Stimulated activated CD8-positive, alpha-beta memory T cell treated with anti-CD3 and anti-CD28 coated beads, Interleukin-7, amount 100 ng/mL, for 24 hours (primary cell): ENCODE measurements around the gene MTARC2.
"Not testable (repeated sequence)": the region's sequence is repeated elsewhere in the genome, so short reads cannot be mapped to it uniquely, and the experiment has no call there.

ENCODE experiments used
- DNase-seq: peaks from one replicate; pipeline ENCODE4 v3.0.0-alpha.2; 2020; ENCODE audit warnings: low read depth

The MTARC2 gene

DNA sequence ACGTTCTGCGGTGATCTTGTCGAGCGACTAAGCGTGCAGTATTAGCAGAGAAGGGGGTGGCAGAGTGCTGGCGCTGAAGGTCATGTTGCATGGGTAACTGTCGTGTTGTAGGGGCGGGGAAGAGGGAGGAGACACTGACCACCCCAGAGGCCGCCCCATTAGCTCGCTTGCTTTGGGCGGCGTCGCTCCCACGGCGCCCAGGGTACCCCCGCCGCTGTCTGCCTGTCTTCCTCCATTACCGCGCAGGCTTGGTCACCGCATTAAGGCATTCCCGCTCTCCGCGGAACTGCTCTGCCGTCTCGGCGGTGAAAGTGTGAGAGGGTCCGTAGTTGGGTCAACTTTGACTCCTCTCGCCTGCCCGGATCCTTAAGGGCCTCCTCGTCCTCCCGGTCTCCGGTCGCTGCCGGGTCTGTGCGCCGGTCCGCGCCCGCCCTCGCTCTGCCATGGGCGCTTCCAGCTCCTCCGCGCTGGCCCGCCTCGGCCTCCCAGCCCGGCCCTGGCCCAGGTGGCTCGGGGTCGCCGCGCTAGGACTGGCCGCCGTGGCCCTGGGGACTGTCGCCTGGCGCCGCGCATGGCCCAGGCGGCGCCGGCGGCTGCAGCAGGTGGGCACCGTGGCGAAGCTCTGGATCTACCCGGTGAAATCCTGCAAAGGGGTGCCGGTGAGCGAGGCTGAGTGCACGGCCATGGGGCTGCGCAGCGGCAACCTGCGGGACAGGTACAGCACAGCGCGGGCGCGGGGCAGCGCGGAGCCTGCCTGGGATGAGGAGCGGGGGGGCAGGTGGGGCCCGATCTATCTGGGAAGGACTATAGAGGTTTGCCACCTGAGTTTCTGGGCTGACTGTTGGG lies at the start of gene MTARC2:
Gene MTARC2, plus strand, starts transcription at position 234 of the 846 bp plus-strand sequence. Its CDS starts 210 bp downstream, at position 444.
- no peak for DNase-seq

DNA sequence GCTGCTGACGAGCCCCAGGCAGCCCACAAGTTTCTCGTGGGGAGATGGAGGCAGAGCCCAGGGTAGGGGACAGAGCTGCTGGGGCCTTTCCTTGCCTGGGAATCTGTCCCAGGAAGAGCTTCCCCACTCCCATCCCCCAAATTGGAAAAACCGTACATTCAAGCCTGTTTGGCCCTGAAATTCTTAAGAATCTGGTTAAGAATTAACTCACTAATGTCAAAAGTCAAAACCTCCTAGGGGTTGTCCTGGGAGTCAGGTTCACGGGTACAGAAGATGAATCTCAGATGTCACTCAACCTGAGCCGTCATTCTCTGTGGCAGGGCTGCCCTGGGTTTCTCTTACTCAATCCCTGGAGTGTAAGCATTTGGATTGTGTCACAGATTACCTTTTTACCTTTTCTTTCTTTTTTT lies 49.5 kb upstream of the MTARC2 start:
- no peak for DNase-seq

DNA sequence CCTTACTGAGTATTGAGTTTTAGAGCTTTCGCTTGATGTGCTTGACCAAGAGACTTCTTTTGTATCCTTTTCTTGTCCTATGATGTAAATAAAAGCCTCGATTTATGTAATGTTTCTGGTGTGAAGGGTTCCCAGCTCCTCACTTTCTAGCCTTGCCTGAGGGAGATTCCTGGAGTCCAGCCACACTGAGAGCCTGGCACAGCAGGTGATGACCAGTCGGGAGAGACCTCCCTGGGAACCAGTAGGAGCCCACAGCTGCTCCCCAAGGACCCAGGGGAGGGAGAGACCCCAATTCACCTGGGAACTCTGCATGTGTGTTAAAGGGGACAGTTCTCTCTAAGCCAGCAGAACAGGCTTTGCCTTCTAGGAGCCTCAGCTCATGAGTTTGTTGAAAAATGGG lies 49.1 kb upstream of the MTARC2 start:
- DNase-seq = no peak

DNA sequence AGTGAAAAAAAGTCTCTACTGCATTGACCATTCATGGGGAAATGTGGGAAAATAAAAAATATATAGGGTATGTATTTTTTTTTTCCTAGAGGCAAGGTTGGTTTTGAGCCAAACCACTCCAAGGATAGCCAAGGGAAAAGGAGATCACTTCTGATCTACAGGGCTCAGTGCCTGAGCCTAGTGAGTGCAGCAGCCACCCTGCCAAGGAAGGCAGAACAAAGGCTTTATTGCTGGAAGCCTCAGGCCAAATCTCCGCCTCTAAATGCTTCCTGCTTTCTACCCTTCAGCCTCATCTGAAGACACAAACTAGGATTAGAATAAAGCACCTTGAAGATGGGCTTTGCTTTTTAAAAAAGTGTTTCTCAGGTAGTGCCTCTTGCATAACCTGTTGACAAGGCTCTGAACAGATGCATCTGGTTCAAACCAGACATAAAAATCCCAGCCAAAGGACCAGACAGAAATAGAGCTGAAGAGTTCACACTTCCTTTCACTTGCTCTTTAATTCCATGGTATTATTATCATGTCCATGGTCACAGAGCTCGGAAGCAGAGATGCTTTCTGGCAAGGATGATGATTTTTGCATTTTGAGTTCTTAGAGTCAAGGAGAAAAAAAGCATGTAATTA lies 47.5 kb upstream of the MTARC2 start:
- no peak for DNase-seq

DNA sequence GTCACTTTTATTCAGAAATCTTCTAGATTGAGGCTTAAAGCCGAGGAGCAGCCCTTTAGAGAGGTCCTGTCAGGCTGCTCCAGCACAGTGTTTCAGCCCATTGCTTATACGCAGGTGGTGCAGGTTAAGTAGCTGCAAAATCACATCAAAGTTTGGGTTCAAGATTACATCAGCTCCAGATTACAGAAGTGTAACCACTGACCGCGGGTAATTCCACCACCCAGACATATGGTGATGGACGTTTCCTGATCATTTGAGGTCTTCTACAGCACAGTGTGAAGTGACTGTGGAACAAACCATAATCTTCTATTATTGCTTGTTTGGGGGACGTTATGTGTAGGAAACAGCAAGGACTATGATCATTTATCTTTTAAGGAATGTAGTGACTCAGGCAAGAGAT lies 46.1 kb upstream of the MTARC2 start:
- no peak for DNase-seq

DNA sequence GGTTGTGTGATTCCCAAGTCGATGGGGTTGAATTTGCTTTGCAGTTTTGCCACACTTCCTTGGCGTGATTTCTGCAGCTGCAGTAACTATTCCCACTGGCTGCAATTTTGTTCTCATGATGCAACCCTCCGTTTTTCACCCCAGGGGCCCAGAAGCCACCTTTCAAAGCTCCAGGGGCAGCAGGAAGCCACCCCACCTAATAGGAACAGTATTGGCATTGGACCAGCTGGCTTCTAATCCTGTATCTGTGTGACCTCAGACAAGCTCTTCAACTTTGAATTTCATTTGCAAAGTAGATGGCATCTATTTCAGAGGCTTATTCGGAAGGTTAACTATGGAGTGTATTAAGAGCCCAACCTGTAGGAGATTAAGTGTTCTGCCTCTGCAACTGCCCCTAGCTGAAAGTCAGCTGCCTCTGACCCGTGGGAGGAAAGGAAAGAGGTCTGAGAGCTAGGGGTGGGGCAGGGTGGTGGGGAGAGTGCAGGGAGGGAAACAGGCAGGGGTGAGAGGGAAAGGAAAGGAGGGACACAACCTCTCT lies 45.3 kb upstream of the MTARC2 start:
- DNase-seq = no peak

DNA sequence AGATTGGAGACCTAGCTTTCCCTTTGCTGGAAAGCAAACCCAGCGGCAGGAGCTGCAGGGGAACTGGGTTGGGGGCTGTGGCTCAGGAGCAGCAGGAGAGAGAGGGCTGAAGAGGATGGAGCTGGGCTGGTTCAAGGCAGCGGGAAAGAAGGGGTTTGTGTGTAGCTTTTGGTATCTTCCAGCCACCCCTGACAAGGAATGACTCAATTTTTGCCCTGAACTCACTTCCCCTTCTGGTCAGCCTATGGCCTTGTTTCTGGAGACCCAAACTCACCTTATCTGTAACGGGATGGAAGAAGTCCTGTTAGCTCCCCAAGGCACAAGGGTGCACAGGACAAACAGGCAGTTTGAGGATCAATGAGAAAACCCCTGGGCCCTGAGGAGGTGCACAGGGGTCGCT lies 44.8 kb upstream of the MTARC2 start:
- DNase-seq = no peak

DNA sequence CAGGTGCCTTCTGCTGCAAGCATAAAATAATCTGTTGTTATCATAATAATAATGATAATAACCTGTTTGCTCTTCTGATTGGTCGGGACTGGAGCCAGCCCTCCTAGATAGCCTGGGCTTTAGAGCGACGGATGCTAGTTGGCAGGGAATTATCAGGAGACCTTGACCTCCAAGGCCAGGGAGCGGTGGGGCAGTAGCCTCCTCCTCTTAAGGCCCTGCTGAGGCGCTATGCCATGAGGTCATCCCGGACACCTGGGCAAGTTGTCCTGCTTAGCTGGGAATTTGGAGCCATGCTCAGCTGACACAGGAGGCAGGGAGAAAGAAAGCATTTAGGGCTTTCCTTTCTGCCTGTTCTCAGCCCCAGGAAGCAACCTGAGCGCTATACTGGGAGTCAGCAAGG lies 42.3 kb upstream of the MTARC2 start:
- DNase-seq = no peak

DNA sequence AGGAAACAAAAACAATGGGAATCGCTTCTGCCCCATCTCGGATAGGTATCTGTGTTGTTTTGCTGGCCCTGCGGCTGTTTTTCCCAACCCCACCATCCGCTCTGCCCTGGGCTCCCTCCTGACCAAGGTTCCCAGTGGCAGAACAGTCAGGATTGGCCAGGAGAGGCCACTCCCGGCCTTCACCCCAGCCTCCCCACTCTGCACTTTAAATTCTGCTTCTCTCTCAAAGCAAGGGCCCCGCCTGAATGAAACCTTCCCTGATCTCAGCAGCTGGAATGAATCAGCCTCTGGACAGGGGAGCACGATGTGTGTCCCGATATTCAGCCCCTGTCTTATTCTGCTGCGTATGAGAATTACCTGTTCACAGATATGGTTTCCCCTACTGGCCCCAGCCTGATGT lies 41.6 kb upstream of the MTARC2 start:
- DNase-seq = no peak

DNA sequence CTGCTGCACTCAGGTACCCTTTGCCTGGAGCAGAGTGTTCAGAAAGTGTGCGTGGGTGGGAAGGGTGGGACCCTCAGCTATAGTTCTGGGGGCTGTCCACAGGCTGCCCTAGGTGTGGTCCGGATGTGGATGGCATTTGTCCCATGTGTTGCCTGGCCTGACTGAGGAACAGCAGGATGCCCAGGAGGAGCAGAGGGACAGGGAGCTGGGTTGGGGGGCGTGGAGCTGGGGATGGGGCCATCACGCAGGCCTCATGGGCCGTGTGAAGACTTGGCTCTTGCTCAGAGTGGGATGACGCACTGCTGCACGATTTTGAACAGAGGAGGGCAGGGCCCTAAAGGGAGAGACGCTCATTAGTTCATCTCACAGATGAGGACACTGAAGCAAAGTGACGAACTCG lies 41.0 kb upstream of the MTARC2 start:
- no peak for DNase-seq

DNA sequence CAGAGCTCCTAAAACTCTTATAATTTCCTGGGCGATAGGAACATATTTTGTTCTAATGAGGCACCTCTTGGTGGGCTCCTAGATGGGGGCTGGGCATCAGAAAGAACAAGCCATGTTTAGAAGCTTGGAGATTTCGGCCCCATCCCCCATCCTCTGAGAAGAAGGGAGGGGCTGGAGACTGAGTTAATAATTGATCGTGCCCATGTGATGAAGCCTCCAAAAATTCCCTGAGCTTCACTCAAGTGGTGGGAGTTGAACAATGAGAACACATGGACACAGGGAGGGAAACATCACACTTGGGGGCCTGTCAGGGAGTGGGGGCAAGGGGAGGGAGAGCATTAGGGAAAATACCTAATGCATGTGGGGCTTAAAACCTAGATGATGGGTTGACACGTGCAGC lies 39.9 kb upstream of the MTARC2 start:
- DNase-seq = no peak

DNA sequence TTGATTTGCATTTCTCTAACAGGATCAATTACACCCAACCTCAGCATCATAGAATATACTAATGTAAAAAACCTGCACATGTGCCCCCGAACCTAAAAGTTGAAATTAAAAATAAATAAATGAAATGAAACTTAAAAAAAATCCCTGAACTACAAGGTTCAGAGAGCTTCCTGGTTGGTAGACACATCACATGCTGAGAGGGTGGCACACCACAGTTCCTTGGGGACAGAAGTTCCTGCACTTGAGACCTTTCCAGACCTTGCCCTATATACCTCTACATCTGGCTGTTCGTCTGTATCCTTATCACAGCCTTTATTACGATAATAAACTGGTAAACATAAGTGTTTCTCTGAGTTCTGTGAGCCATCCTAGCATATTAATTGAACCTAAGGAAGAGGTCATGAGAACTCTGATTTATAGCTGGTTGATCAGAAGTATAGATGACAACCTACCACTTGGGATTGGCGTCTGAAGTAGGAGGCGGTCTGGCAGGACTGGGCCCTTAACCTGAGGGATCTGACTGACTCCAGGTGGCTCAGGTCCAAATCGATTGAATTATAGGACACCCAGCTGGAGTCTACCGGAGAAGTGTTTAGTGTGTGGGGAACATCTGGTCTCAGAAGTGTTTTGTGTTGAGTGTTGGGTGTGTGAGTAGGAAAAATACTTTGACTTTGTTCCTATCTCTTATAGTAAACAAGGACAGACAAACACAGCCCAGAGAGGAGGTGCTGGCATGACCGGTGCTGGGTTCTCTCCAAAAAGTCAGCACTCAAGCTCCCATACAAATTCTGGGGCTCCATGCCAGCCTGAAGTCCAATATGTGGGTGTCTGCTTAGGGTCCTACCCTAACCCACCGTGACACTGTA lies 39.0 kb upstream of the MTARC2 start:
- DNase-seq = no peak

DNA sequence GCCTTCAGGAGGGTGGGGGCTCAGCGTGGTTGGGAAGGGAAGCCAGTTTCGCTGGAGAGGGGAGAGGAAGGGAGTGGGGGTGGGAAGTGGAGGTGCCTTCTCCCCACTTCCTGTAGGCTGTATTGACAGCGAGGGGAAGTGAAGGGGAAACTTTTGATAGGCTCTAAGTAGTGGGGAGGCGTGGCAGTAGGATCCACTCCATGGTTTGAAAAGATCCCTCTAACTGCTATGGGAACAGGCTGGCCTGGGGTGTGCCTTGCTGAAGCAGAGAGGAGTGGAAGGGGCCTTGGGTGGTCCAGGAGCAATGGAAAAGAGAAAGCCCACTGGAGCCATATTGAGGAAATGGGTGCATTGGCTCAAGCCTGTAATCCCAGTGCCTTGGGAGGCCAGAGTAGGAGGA lies 37.8 kb upstream of the MTARC2 start:
- DNase-seq = no peak

DNA sequence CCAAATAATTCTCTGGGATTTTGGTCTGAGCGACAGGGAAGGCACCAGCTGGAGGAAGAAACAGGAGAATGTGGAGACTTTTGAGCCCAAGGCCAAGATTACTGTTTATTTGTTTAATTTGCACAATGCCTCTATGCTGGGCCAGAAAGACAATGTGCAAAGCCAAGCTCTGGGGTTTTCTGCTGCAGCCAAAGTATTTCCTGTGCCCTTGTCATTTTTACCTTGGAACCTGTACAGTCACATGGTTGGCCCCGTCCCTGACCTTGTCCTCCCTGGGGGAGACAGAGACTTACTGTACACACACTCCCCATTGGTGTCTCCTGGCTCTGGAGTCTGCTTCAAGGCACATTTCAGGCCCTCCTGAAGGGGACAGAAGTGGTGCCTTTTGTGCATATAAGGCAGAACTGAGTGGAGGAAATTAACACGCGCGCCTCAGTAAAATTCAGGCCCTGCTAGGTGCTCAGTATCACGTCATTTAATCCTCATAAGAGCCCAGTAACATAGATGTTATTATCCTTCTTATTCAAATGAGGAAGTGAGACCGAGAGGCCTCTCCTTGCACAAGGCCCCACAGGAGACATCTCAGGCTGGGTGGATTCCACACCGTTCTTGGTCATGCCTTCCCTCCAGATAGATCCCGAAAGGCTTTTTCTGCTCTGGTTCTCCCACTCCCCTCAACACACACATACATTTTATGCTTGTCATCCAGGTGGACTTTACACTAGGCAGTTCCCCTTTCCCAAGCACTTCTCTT lies 36.9 kb upstream of the MTARC2 start:
- DNase-seq = no peak

DNA sequence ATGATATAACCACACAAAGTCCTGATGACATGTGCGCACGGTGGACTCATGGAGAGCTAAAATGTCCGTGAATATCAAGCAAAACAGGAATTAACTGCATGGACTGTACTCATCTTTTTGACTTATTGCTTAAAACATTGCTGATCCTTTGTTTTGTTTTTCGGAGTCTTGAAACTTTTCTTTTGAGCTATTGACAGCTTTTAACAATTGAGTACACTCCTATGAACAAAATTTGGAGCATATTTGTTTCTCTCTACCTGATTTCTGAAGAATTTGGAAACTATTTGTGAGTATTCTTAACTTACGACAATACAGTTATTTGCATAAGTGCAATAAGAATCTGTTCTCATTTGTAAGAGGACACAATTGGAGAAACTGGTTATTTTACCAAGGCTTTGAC lies 32.1 kb upstream of the MTARC2 start:
- not testable (repeated sequence) for DNase-seq

DNA sequence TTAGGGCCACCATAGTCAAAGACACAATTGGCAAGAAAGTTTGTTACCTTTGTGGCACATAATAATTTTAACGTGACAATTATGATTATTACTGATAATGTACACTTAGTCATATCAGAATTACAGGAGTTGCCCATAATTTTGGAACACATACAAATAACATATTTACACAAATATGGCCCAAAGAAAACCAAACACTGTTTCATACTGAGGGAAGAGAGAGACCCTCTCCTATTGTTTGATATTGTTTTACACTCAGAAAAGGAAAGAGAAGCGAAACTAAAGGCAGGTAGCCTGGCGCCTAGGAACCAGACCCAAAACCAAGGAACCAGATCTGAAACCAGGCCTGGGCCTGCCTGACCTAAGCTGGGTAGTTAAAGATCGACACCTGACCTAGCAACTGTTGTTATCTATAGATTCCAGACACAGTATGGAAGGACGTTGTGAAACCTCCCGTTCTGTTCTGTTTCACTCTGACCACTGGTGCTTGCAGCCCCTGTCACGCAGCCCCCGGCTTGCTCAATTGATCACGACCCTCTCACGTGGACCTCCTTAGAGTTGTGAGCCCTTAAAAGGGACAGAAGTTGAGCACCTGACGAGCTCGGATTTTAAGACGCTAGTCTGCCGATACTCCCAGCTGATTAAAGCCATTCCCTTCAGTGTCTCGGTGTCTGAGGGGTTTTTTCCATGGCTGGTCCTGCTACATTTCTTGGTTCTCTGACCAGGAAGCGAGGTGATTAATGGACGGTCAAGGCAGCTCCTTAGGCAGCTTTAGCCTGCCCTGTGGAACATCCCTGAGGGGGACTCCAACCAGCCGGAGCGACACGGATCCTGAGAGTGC lies 30.1 kb upstream of the MTARC2 start:
- no peak for DNase-seq

DNA sequence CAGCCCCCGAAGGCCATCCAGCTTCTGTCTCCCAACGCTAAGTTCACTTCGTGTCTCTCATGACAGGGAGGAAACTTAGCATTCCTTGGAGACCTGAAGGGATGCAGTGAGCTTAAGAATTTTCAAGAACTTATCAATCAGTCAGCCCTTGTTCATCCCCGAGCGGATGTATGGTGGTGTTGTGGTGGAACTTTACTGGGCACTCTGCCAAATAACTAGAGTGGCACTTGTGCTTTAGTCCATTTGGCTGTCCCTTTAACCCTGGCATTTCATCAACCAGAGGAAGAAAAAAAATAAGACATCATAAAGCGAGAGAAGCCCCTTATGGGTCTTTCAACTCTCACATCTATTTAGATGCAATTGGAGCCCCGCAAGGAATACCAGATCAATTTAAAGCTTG lies 26.9 kb upstream of the MTARC2 start:
- DNase-seq = not testable (repeated sequence)

DNA sequence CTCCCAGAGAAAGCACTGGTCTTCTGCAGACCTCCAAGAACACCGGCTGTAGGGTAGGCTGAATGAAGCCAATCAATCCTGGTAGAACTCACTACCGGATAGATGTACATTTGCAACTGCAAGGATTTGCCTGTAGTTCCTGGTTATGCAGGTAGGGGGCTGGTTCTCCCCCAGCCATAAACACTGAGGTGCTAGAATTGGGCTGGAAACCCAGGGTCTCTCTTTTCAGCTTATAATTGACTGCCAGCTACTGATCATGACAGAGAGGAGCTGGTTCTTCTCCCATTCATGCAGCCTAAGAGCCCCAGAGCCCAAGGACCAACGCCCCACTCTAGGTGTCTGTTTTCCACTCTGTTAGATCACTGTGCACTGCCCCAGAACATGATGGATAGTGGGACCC lies 21.5 kb upstream of the MTARC2 start:
- DNase-seq = no peak

DNA sequence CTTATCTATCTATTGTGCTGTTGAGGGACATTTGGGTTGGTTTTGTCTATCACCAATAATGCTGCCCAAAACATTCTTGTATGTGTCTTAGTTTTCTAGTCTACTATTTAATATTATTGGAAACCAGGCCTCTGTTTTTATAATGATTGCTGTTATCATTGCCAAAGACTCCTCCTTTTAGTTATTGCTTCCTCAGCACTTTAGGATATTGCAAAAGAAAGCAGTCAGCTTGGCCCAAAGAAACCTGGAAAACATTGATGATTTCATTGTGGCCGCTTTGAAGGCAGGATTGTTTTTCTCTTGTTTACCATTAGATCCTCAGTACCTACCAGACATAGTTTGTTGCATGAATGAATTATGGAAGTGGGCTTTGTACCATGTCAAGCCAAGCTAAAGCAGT lies 20.6 kb upstream of the MTARC2 start:
- DNase-seq = no peak

DNA sequence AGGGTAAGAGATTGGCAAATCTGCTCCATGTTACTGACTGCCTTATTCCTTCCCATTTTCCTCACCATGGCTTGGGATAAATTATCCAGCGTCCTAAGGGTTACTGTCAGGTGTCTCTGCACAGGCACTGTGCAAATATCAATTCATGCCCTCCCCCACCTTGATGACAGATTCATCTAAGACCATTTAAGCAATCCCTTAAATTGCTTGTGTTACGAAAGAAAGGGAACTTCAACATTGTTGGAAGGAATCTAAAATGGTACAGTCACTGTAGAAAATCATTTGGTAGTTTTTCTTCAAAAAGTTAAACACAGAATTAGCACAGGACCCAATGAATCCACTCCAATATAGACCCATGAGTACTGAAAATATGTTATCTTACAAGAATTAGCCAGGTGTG lies 17.6 kb upstream of the MTARC2 start:
- no peak for DNase-seq

DNA sequence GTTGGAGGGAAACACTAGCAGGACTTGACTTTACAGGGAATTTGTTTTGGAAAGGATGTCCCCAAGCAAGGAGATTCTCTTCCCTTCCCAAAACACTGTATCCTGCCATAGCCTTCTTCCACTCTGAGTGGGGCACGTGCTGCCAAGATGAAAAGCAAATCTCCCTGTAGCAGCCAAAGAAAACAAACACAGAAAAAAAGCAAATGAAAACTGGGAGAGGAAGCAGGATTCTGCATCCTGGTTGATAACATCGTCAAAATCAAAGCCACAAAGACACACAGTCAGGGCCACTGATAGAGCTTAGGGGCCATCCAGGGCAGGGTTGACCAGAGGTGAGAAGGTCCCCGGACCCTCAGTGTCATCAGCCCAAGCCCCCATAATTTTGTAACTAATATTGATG lies 16.0 kb upstream of the MTARC2 start:
- DNase-seq = no peak
